ENCODE measurements around the gene ANP32D.
"Not testable (repeated sequence)": the region's sequence is repeated elsewhere in the genome, so short reads cannot be mapped to it uniquely, and the experiment has no call there.

ANP32D gene

DNA sequence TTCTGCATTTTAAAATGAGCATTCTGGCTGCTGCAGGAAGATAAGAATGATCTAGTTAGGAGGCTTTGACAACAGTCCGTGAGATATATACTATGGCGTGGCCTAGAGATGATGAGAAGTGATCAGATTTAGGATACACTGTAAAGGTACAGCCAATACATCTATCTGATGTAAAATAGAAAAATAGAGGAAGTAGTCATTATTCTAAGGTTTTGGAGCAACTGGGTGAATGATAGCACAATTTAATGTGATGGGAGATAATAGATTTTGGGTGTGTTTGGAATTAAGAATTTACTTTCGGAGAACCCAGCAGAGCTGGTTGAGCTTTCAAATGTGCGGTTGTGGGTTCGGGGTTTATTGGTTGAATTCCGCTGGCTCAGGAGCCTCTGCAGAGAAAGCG lies at the start of gene ANP32D:
Gene ANP32D (plus strand): TSS at position 301 of the 400 bp plus-strand sequence. CDS start 106 bp downstream, outside the sequence.
- no peak for DNase-seq

DNA sequence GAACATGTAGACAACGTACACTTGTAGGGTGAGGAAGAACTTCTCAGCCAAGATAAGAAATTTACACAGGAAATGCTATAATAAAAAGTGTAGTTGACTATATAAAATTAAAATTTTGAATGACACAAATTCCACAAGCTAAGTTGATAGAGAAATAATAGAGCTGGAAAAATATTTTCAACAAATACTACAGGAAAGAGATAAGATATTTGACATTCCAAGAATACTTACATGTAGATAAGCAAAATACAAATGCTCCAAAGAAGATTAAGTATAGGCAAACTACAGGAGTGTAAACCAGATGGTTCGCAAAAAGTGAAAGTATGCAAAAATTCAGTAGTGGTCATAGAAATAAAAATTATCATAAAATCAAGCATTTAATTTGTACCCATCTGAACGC lies 49.2 kb upstream of the ANP32D start:
- DNase-seq = peak in 1 of 2 experiments; percentile 9

DNA sequence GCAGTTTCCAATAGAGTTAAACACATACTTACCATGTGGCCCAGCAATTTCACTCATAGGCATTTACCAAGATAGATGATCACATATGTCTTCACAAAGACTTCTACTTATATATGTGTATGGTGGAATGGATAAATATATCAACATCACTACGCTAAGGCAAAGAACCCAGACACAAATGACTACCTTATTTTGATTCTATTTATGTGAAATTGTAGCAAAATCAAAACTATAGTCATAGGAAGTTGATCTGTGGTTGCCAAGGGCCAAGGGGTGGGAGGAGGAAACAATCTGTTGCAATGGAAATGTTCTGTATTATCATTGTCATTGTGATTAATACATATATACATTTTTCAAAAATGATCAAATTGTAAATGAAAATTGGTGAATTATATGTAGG lies 47.7 kb upstream of the ANP32D start:
- DNase-seq = no peak

DNA sequence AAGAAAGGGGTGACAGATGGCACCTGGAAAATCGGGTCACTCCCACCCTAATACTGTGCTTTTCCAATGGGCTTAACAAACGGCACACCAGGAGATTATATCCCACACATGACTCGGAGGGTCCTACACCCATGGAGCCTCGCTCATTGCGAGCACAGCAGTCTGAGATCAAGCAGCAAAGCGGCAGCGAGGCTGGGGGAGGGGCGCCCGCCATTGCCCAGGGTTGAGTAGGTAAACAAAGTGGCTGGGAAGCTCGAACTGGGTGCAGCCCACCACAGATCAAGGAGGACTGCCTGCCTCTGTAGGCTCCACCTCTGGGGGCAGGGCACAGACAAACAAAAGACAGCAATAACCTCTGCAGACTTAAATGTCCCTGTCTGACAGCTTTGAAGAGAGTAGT lies 38.3 kb upstream of the ANP32D start:
- DNase-seq = not testable (repeated sequence)

DNA sequence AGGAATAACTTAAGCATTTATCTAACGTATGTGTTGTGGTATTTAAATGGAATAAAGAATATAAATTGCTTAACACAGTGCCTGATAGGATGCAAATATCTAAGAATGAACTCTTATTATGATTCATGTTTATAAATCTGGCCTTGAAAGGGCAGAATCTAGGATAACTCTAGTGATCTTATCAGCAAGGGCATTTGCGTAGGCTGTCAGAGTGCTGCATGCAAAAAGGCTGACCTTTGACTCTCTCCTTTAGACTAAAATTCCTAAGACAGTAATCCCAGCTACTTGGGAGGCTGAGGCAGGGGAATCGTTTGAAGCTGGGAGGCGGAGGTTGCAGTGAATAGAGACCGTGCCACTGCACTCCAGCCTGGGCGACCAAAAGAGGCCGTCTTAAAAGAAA lies 31.3 kb upstream of the ANP32D start:
- DNase-seq = no peak

DNA sequence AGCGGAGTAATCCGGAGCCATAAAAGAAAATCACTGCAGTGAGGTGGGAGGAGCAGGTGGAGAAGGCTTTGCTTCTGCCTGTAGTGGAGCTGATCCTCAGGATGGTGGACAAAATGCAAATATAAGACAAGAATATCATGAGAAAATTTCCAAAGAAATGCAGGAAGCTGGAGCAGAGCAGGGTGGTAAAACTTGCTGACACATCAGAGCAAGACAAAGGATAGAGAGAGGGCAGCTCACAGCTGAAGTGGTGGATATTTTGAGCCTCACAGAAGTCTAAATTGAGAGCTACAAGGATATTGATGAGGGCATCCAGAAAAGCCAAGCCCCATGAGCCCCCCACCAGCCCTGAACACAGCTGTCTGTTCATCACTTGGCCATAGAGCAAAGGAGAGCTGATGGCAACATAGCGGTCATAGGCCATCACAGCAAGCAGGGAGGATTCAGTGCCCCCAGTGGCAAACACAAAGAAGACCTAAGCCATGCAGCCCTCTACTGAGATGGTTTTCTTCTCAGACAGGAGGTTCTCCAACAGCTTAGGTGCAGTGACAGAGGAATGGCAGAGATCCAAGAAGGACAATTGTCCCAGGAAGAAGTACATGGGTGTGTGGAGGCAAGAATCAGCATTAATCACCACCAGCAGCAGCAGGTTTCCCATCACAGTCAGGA lies 30.0 kb upstream of the ANP32D start:
- DNase-seq = no peak

DNA sequence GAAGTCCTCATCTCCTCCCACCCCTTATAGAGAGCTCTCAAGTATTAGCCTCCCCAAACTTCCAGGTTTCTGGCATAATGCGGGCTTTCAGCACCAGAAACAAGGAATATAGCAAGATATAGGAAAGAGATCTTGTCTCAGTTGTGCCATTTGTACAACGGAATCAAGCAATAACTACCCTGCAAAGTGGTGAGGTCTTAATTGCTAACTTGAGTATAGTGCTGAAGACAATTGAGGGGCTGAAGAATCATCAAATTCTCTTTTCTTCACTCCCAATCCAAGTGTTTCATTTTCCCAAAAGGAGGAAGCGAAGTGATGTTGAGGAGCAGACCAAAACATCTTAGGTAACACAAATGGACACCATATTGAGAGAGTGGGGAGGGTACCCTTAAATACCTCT lies 26.8 kb upstream of the ANP32D start:
- DNase-seq = no peak

DNA sequence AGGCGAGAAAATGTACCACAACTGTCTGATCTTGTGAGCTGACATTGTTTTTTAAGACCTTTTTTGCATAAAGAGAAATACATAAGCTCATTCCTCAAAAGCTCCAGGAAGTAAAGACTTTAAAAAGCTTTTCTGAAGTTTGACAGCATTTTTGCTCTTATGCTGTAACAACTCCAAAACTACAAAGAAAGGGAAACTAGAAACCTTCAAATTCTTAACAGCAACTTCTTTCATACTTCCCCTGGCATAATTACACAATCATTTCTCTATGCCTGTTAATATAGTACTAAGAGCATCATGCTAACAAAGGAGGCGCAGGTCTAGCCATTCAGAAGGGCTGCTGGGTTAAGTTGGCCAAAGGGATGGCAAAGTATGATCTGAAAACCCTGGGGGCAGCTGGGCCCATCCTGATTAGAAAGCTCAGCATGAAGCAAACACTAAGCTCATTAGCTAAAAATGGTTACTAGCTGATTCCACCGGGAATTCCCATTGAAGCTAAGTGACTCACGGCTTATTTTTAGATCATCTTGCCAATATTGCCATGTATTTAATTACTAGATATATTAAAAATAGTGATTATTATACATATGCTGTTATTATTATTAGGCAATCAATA lies 26.1 kb upstream of the ANP32D start:
- no peak for DNase-seq

DNA sequence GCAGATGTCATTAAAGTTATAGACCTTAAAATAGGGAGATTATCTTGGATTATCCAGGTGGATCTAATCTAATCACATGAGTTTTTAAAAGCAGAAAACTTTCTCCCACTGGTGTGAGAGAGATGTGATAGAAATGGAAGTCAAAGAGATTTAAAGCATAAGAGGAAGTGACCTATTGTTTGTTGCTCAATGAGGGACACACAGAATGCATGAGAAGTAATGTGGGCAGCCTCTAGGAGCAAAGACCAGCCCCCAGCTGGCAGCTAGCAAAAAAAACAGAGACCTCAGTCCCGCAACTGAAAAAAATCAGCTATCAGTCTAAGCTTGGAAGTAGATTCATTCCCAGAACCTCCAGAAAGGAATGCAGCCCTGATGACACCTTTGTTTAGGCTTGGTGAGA lies 24.6 kb upstream of the ANP32D start:
- no peak for DNase-seq

DNA sequence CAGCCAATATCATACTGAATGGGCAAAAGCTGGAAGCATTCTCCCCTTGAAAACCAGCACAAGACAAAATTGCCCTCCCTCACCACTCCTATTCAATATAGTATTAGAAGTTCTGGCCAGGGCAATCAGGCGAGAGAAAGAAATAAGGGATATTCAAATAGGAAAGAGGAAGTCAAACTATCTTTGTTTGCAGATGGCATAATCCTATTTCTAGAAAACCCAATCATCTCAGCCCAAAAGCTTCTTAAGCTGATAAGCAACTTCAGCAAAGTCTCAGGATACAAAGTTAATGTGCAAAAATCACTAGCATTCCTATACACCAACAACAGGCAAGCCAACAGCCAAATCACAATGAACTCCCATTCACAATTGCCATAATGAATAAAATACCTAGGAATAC lies 21.0 kb upstream of the ANP32D start:
- no peak for DNase-seq

DNA sequence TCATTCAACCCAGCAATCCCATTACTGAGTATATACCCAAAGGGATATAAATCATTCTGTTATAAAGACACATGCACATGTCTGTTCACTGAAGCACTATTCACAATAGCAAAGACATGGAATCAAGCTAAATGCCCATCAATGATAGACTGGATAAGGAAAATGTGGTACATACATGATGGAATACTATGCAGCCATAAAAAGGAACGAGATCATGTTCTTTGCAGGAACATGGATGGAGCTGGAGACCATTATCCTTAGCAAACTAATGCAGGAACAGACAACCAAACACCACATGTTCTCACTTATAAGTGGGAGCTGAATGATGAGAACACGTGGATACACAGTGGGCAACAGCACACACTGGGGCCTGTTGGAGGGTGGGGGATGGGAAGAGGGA lies 19.4 kb upstream of the ANP32D start:
- not testable (repeated sequence) for DNase-seq

DNA sequence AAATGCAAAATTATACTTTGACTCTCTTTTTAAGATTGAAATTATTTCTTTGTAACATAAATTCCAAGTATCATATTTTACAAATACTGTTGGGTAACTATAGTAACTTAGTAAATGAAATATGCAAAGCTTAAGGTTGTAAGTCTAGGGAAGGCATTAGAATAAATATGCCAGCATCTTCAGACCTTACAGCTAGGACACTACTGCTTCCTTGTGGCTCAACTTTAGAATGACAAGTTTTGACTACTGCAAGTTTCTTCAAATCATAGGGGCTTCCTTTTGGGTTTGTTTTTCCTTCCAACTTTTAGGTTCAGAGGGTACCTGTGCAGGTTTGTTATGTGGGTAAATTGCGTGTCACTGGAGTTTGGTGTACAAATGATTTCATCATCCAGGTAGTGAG lies 17.7 kb upstream of the ANP32D start:
- peak in 1 of 2 experiments; percentile 41 for DNase-seq

DNA sequence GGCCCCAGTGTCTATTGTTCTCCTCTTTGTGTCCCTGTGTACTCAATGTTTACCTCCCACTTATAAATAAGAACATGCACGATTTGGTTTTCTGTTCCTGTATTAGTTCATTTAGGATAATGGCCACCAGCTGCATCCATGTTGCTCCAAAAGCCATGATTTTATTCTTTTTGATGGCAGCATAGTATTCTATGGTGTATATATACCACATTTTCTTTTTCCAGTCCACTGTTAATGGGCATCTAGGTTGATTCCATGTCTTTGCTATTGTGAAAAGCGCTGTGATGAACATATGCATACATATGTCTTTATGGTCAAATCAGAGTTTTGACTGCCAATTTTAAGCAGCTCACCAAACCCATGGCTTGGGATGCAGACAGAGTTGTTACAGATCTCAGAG lies 17.2 kb upstream of the ANP32D start:
- DNase-seq = no peak

DNA sequence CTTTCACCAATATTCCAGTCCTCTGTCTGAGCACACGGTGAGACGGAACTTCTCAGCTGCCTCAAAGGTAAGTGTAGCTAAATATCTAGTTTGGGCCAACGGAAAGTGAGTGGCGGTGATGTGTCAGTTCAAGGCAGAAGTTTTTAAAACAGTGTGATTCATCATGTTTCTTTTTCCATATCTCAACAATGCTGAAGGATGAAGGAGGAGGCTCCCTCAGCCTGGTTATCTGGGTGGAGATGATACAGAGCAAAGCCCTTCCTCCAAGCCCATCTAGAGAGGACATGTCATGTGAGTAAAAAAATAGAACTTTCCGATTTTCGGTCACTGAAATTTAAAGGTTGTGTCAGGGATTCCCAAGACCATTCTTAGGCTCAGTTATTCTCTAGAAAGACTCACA lies 13.1 kb upstream of the ANP32D start:
- DNase-seq = no peak

DNA sequence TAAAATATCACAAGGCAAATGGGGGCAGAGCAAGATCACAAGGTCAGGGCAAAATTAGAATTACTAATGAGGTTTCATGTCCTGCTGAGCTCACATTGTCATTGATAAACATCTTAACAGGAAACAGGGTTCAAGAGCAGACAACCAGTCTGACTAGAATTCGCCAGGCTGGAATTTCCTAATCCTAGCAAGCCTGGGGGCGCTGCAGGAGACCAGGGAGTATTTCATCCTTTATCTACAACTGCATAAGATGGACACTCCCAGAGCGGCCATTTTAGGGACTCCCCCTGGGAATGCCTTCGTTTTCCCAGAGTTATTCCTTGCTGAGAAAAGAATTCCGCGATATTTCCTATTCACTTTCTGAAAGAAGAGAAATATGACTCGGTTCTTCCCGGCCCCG lies 3.3 kb upstream of the ANP32D start:
- not testable (repeated sequence) for DNase-seq

DNA sequence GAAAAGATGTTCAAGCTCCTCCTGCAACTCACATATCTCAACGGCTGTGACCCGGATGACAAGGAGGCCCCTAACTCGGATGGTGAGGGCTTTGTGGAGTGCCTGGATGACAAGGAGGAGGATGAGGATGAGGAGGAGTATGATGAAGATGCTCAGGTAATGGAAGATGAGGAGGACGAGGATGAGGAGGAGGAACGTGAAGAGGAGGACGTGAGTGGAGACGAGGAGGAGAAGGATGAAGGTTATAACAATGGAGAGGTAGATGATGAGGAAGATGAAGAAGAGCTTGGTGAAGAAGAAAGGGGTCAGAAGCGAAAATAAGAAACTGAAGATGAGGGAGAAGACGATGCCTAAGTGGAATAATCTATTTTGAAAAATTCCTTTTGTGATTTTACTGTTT lies 702 bp downstream of the ANP32D start:
- no peak for DNase-seq

DNA sequence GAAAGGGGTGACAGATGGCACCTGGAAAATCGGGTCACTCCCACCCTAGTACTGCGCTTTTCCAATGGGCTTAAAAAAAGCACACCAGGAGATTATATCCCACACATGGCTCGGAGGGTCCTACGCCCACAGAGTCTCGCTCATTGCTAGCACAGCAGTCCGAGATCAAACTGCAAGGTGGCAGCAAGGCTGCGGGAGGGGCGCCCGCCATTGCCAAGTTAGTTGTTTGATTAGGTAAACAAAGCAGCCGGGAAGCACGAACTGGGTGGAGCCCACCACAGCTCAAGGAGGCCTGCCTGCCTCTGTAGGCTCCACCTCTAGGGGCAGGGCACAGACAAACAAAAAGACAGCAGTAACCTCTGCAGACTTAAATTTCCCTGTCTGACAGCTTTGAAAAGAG lies 2.1 kb downstream of the ANP32D start:
- not testable (repeated sequence) for DNase-seq

DNA sequence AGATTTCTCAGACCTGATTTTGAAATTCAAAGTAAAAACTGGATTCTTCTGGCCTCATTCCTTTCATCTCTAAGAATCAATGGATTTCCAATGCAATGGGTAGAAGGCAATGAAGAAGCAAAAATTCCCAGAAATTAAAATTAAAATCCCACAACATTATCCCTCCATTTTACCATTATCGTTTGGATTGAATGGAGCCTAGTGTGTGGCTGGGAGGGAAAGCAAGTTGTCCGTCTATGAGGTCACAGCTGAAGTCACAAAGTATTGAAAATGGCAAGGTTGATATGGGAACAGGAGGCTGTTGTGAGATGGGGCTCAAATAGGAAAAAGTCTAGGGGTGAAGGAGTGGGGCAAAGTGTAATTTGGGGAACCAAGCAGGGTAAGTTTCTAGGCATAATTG lies 9.8 kb downstream of the ANP32D start, which contains the start of gene C12orf54:
Gene C12orf54 (plus strand): TSS at position 301 of the 400 bp plus-strand sequence. CDS start 799 bp downstream, outside the sequence.
- DNase-seq = no peak

DNA sequence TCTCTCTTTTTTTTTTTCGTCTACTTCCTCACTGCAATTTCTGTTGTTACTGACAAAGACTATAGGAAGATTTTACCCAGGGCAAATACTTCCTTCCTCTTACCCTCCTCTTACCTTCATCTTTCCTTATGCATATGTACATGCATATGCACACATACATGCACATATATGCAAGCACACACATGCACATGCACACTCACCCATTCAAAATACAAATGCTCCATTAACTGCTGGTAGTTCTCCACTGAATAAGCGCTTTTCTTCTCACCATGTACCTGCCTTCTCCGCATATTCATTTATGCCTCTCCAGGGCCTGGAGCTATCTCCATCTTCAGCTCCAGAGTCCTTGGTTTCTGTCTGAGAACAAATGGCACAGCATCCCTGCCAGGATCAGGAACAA lies 10.6 kb downstream of the ANP32D start:
- DNase-seq = no peak

DNA sequence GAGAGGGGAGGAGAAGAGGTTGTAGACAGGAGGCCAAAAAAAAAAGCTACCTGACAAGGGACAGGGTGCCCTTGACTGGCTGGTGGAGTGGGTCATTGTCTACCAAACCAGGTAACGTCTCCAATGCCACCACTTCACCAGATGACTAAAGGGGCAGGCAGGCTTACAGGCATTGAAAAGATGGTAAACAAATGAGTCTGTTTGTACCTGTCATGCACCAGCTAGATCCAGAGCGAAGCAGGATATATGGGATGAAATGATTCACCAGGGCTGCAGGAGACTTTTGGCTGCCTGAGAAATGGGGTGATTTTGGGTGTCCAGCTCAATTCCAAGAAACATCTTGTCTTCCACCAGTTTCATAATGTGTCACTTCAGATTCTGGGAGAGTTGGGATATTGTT lies 13.9 kb downstream of the ANP32D start:
- DNase-seq = no peak

DNA sequence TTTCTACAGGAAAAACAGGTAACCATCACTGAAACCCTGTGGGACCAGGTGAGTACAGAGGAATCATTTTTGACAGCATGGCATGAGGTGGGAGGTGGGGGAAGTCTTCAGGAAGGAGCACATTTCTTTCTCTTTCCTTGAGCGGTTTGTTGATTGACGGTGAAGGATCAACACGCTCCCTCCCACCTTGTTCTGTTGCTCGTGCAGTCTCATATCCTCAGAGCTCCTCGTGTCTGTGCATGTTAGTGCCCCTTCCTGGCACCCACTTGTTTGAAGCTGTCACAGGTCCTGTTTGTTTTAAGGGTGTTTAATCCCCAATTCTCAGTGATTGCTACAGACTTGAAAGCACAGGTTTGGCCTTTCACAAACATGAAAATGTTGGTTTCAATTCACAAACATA lies 14.3 kb downstream of the ANP32D start:
- no peak for DNase-seq

DNA sequence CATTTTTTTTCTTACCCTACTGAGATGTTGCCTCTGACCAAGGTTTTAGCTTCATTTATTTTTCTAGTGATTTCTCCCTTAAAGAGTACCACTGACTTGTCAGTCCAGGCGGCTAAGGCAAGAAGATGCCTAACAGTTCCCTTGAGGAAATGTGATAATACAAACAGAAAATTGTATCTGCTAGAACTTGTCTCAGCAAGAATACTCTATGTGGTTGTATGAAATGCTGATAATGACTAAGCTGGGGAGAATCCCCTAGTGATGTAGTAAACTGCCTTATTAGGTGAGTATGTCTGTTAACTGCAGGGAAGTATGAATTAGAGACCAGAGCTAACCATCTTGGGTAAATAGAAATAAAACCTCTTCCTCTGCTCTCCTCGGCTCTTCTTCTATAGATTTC lies 16.7 kb downstream of the ANP32D start:
- DNase-seq = no peak

DNA sequence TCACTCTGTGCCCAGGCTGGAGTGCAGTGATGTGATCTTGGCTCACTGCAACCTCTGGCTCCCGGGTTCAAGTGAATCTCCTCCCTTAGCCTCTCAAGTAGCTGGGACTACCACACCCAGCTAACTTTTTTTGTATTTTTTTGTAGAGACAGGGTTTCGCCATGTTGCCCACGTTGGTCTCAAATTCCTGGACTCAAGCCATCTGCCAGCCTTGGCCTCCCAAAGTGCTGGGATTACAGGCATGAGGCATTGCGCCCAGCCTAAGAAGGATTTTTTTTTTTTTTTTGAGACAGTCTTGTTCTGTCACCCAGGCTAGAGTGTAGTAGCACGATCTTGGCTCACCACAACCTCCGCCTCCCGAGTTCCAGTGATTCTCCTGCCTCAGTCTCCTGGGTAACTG lies 17.1 kb downstream of the ANP32D start:
- DNase-seq = not testable (repeated sequence)

DNA sequence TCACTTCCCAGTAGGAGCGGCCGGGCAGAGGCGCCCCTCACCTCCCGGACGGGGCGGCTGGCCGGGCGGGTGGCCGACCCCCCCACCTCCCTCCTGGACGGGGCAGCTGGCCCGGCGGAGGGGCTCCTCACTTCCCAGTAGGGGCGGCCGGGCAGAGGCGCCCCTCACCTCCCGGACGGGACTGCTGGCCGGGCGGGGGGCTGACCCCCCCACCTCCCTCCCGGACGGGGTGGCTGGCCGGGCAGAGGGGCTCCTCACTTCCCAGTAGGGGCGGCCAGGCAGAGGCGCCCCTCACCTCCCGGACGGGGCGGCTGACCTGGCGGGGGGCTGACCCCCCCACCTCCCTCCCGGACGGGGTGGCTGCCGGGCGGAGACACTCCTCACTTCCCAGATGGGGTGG lies 27.9 kb downstream of the ANP32D start:
- DNase-seq = not testable (repeated sequence)

DNA sequence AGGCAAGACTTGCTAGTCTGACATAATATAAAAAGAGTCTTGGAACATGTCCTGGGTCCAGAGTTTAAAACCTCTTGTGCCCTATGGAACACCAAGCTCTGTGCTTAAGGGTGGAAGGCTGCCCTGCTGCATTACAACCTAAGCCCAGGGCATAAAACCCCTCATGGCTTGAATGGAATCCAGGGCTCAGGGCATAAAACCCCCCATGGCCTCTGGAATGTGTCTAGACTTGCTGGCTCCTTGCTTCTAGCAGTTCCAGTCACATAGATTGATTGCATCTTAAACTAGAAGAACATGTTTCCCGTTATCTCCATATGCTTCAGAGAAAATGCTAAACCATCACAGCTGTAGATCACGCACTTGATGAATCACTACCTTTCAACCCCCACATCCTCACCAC lies 34.5 kb downstream of the ANP32D start:
- not testable (repeated sequence) for DNase-seq

Measured in SW 1271 (cell line).